Upper lobe of right lung (tissue), 1 donor: ENCODE results near the gene CARHSP1. TPM values are rescaled to one million over a fixed set of nuclear protein-coding genes. Genes with fewer than 3 reads are reported as not detected.
"Not testable (repeated sequence)": the region's sequence is repeated elsewhere in the genome, so short reads cannot be mapped to it uniquely, and the experiment has no call there.

ENCODE experiments used
- ATAC-seq: fragments of 200-7000 bp; cut with Tn5 transposase; one replicate; pipeline ENCODE4 v1.9.1; 2020; ENCODE audit warnings: mild to moderate bottlenecking, moderate library complexity
- DNase-seq: peaks from one replicate; pipeline ENCODE4 v3.0.0-alpha.2; 2020
- H3K27ac ChIP-seq: fragments of 200-600 bp; one replicate; pipeline ENCODE4 v1.8.0; 2022
- H3K27me3 ChIP-seq: fragments of 200-600 bp; one replicate; pipeline ENCODE4 v1.8.0; 2022; ENCODE audit warnings: mild to moderate bottlenecking
- H3K36me3 ChIP-seq: fragments of 200-600 bp; one replicate; pipeline ENCODE4 v1.8.0; 2022
- H3K4me1 ChIP-seq: fragments of 200-600 bp; one replicate; pipeline ENCODE4 v1.8.0; 2022
- H3K4me3 ChIP-seq: fragments of 200-600 bp; one replicate; pipeline ENCODE4 v1.8.0; 2022; ENCODE audit warnings: mild to moderate bottlenecking
- H3K9me3 ChIP-seq: fragments of 200-600 bp; one replicate; pipeline ENCODE4 v1.8.0; 2022
- intact Hi-C: fragments of 100-400 bp; cut with DNase I; formaldehyde crosslinking; loops from one replicate; pipeline ENCODE4 v1.11.0; 2022
- total RNA-seq: library from RNA; stranded (reverse); fragmentation: NEBNext Ultra II Directional; extraction: Animal tissue kit (Norgen Biotek cat#: 25700); gene quantifications from one replicate; pipeline ENCODE4 v1.2.1, GENCODE V29; 2021
- TF ChIP-seq, protein P1 (sequence below): fragments of 200-600 bp; IDR thresholded peaks from one replicate; pipeline ENCODE4 v1.8.0; 2022; ENCODE audit warnings: antibody characterized with exemption
- donor health status: DM: no; HTN: yes; CAD: no; lungs with severe emphysema.

CARHSP1 gene
- total RNA-seq, 1 donor from 2014 or later, result 103 TPM

DNA sequence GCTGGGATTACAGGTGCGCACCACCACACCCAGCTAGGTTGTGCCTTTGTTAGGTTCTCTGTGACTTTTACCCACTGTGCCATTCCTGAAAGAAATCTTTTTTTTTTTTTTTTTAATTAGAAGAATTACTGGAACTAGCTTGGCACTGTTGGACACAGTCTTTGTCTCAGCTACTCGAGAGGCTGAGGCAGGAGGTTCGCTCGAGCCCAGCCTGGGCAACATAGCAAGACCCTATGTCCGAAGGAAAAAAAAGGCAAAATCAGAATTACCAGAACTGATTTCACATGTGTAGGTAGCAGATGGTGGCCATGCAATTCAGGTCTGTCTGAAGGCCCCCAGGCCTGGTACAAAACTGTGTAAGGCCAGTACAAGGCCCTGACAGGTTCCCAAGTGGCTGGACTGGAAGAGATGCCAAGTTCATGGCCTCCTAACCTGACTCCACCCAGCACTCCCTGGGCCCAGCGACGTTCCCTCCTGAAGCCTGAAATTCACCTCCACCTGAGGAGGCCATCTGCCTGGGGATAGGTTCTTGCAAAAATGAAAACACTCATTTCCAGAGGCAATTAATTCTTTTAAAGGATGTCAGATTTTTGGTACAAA is 23.0 kb downstream of the CARHSP1 start:
- ATAC-seq (no peak), DNase-seq (no peak)
- TF ChIP-seq, protein P1, sequence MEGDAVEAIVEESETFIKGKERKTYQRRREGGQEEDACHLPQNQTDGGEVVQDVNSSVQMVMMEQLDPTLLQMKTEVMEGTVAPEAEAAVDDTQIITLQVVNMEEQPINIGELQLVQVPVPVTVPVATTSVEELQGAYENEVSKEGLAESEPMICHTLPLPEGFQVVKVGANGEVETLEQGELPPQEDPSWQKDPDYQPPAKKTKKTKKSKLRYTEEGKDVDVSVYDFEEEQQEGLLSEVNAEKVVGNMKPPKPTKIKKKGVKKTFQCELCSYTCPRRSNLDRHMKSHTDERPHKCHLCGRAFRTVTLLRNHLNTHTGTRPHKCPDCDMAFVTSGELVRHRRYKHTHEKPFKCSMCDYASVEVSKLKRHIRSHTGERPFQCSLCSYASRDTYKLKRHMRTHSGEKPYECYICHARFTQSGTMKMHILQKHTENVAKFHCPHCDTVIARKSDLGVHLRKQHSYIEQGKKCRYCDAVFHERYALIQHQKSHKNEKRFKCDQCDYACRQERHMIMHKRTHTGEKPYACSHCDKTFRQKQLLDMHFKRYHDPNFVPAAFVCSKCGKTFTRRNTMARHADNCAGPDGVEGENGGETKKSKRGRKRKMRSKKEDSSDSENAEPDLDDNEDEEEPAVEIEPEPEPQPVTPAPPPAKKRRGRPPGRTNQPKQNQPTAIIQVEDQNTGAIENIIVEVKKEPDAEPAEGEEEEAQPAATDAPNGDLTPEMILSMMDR, result no peak
- peaks cover 29% of the 10 kb centered on the region for H3K36me3 ChIP-seq
- H3K9me3 ChIP-seq, result no peaks in the 10 kb centered on the region
- H3K4me3 ChIP-seq, result no peak overlapping the region
- intact Hi-C loops, result no loop called here
- H3K27me3 ChIP-seq, result no peaks in the 10 kb centered on the region
- no peak overlapping the region for H3K27ac ChIP-seq
- peaks cover 15% of the 10 kb centered on the region for H3K4me1 ChIP-seq

GRCh38 chr16:8843296-8843695 is 25.5 kb downstream of the CARHSP1 start:
- H3K27ac ChIP-seq, H3K4me3 ChIP-seq, H3K36me3 ChIP-seq, H3K4me1 ChIP-seq, H3K27me3 ChIP-seq, ATAC-seq, DNase-seq, H3K9me3 ChIP-seq, intact Hi-C loops: not testable (repeated sequence)

DNA sequence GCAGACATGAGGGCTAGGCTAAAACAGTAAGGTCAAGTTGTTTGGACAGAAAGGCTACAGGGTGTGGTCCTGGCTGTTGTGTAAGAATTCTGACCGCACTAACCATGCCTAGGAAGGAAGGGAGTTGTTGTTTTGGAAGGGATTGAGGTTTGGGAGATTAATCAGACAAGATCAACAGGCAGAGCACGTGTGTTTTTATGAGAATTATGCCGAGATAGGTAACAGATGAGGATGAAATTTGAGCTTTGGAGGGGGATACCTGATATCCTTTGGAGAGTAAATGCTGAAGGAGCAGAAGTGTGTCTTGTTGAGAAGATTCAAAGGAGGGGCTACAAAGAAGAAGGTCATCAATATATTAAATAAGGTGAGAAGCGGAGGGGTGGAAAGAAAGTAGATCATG is 26.8 kb downstream of the CARHSP1 start:
- H3K27ac ChIP-seq, H3K4me3 ChIP-seq, ATAC-seq: not testable (repeated sequence)

GRCh38 chr16:8837594-8837993 is 31.2 kb downstream of the CARHSP1 start:
- H3K4me3 ChIP-seq, H3K36me3 ChIP-seq, H3K4me1 ChIP-seq, ATAC-seq, H3K9me3 ChIP-seq, DNase-seq, H3K27me3 ChIP-seq, intact Hi-C loops, H3K27ac ChIP-seq: not testable (repeated sequence)

More for the DNA sequence above, 26.8 kb downstream of the CARHSP1 start:
- H3K9me3 ChIP-seq, H3K36me3 ChIP-seq, H3K4me1 ChIP-seq, H3K27me3 ChIP-seq, intact Hi-C loops, DNase-seq: not testable (repeated sequence)

- H3K4me1 ChIP-seq, H3K4me3 ChIP-seq, H3K9me3 ChIP-seq, ATAC-seq, H3K27ac ChIP-seq, intact Hi-C loops, DNase-seq, H3K36me3 ChIP-seq, H3K27me3 ChIP-seq: not testable (repeated sequence)
Measured at GRCh38 chr16:8836797-8837196, 32.0 kb downstream of the CARHSP1 start.

GRCh38 chr16:8832717-8833105 is 36.1 kb downstream of the CARHSP1 start:
- ATAC-seq (peak; percentile 57), DNase-seq (no peak)
- TF ChIP-seq, protein P1, result no peak
- H3K27me3 ChIP-seq, result no peaks in the 10 kb centered on the region
- H3K4me3 ChIP-seq, result no peak overlapping the region
- peaks cover 33% of the 10 kb centered on the region for H3K36me3 ChIP-seq
- no peaks in the 10 kb centered on the region for H3K9me3 ChIP-seq
- intact Hi-C loops, result no loop called here
- H3K4me1 ChIP-seq, result no peaks in the 10 kb centered on the region
- H3K27ac ChIP-seq, result no peak overlapping the region

DNA sequence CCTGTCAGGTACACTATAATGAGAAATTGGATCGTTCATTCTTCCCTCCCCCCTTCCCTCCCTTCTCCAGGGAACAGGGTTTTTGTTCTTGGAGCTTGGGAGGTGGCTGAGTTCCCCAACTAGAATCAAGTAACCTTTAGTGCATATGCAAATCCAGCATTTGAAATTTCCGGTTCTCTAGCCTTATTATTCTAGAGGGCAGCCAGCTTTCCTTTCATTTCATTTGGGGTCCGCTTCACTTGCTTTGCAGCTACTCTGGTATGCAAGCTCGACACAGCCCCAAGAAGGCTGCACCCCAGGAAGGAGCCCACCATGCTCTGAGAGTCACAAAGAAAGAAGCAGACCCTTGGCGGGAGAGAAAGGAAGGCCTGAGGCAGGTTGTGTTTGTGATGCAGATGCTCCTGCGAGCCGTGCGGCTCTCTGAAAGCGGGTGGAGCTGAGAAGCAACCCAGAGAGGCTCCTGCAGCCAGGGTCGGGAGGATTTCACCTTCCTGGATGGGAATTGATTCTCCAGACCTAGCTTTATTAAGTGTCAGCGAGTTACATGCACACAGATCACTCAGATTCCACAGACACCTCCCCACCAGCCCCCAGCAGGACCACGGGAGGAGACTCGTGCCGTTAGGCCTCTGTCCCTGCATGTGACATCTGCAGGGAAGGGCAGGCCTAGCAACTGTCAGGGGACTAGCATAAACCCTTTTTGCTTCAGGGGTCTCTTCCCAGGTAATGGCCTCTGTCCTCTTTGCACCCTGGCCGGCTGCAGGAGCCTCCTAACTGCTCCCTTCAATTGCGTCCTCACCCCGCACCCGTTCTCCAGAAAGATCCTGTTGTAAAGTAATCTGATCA is 36.7 kb downstream of the CARHSP1 start:
- TF ChIP-seq, protein P1, result no peak
- no peaks in the 10 kb centered on the region for H3K4me1 ChIP-seq
- H3K4me3 ChIP-seq, result no peak overlapping the region
- H3K27ac ChIP-seq, result no peak overlapping the region
- no peak for ATAC-seq
- intact Hi-C loops, result no loop called here
- H3K36me3 ChIP-seq, result peaks cover 33% of the 10 kb centered on the region
- no peaks in the 10 kb centered on the region for H3K9me3 ChIP-seq
- H3K27me3 ChIP-seq, result no peaks in the 10 kb centered on the region
- DNase-seq, result no peak
